ENCODE measurements around the gene SLC25A12.
"Not testable (repeated sequence)": the region's sequence is repeated elsewhere in the genome, so short reads cannot be mapped to it uniquely, and the experiment has no call there.

Gene SLC25A12

GRCh38 chr2:171787333-171788072 lies 106.5 kb downstream of the SLC25A12 start:
- no peak for DNase-seq (ENCODE audit: low read depth)
- H3K4me3 ChIP-seq (ENCODE audit: low read depth, low read length), result no peak overlapping the region
- no peak for TF ChIP-seq CTCF (IDR thresholded peaks at IDR 0.05; ENCODE audit: control insufficient read depth, extremely low read depth, insufficient read depth)

- no peak for DNase-seq (ENCODE audit: low read depth)
- no peak for TF ChIP-seq CTCF (IDR thresholded peaks at IDR 0.05; ENCODE audit: control insufficient read depth, extremely low read depth, insufficient read depth)
- H3K4me3 ChIP-seq (ENCODE audit: low read depth, low read length), result no peak overlapping the region
Observed at GRCh38 chr2:171785450-171785849, 108.6 kb downstream of the SLC25A12 start.

- no peak for DNase-seq (ENCODE audit: low read depth)
- no peak overlapping the region for H3K4me3 ChIP-seq (ENCODE audit: low read depth, low read length)
- no peak for TF ChIP-seq CTCF (IDR thresholded peaks at IDR 0.05; ENCODE audit: control insufficient read depth, extremely low read depth, insufficient read depth)
Observed at GRCh38 chr2:171778515-171778914, 115.5 kb downstream of the SLC25A12 start.

GRCh38 chr2:171774581-171774980 lies 119.5 kb downstream of the SLC25A12 start:
- DNase-seq (ENCODE audit: low read depth); H3K4me3 ChIP-seq (ENCODE audit: low read depth, low read length): not testable (repeated sequence)

GRCh38 chr2:171772373-171772772 lies 121.7 kb downstream of the SLC25A12 start:
- DNase-seq (ENCODE audit: low read depth), result no peak
- no peak for TF ChIP-seq CTCF (IDR thresholded peaks at IDR 0.05; ENCODE audit: control insufficient read depth, extremely low read depth, insufficient read depth)

GRCh38 chr2:171771463-171771862 lies 122.6 kb downstream of the SLC25A12 start:
- no peak overlapping the region for H3K4me3 ChIP-seq (ENCODE audit: low read depth, low read length)
- no peak for DNase-seq (ENCODE audit: low read depth)
- no peak for TF ChIP-seq CTCF (IDR thresholded peaks at IDR 0.05; ENCODE audit: control insufficient read depth, extremely low read depth, insufficient read depth)

More at GRCh38 chr2:171772373-171772772, 121.7 kb downstream of the SLC25A12 start:
- no peak overlapping the region for H3K4me3 ChIP-seq (ENCODE audit: low read depth, low read length)

GRCh38 chr2:171763602-171764001 lies 130.4 kb downstream of the SLC25A12 start:
- no peak overlapping the region for H3K4me3 ChIP-seq (ENCODE audit: low read depth, low read length)
- no peak for DNase-seq (ENCODE audit: low read depth)
- no peak for TF ChIP-seq CTCF (IDR thresholded peaks at IDR 0.05; ENCODE audit: control insufficient read depth, extremely low read depth, insufficient read depth)

Measured in LNCaP clone FGC (cell line).